Measurements from ENCODE around the gene GSTA3.
"Not testable (repeated sequence)": the region's sequence is repeated elsewhere in the genome, so short reads cannot be mapped to it uniquely, and the experiment has no call there.

Gene GSTA3

DNA sequence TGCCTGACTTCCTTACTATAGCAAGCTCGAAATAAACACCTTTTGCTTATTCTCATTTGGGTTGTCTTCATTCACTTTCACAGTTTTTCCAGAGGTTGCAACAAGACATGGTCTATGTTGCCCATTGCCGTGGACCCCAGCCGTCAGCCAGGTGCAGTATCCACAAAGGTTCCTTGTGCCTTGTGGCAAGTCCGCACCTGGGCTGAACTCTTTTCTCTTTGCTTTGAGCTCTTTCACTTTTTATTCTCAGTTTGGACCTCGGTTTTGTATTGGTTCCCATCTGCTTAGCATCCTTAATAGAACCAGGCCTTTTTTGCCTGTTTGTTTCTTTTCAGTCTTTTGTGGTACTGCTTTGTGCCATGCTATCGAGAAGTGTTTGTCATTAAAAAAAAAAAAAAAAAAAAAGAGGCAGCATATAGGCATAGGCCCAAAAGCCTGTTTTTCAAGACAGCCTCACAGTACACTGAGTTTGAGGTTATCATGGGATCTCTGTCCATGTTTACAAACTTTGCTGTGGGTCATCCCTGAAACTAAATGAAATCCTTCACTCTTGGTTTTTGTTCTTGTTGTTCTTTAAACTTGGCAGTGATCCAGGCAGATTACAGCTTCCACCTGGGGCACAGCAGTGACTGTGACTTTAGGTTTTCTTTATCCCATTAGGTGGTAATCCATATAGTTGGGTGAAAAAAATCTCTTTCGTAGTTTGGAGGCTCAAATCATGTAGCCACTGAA is 33.3 kb downstream of the GSTA3 start:
- H3K9ac ChIP-seq (ENCODE audit: low read length), result no peak overlapping the region
- no peaks in the 10 kb centered on the region for H3K4me1 ChIP-seq (ENCODE audit: insufficient read depth, low read length, severe bottlenecking)
- no peaks in the 10 kb centered on the region for H3K9me3 ChIP-seq (ENCODE audit: low read length)
- H3F3A ChIP-seq (ENCODE audit: insufficient read depth, low read length), result no peaks in the 10 kb centered on the region
- no peak overlapping the region for H3K27ac ChIP-seq (ENCODE audit: low read depth, low read length, poor library complexity, severe bottlenecking)
- H3K27me3 ChIP-seq (ENCODE audit: insufficient read depth, low read length), result no peaks in the 10 kb centered on the region
- no peaks in the 10 kb centered on the region for H3K79me2 ChIP-seq (ENCODE audit: insufficient read depth, low read length)
- H2AFZ ChIP-seq (ENCODE audit: low read length), result no peak overlapping the region
- H4K20me1 ChIP-seq (ENCODE audit: insufficient read depth, low read length), result no peaks in the 10 kb centered on the region
- no peak overlapping the region for H3K4me3 ChIP-seq (ENCODE audit: low read depth, low read length, poor library complexity, severe bottlenecking)
- no peaks in the 10 kb centered on the region for H3K9me2 ChIP-seq (ENCODE audit: low read depth, low read length)
- no peak overlapping the region for H3K4me2 ChIP-seq (ENCODE audit: low read length)
- no peaks in the 10 kb centered on the region for H3K36me3 ChIP-seq (ENCODE audit: insufficient read depth, low read length)
- TF ChIP-seq, protein P1, sequence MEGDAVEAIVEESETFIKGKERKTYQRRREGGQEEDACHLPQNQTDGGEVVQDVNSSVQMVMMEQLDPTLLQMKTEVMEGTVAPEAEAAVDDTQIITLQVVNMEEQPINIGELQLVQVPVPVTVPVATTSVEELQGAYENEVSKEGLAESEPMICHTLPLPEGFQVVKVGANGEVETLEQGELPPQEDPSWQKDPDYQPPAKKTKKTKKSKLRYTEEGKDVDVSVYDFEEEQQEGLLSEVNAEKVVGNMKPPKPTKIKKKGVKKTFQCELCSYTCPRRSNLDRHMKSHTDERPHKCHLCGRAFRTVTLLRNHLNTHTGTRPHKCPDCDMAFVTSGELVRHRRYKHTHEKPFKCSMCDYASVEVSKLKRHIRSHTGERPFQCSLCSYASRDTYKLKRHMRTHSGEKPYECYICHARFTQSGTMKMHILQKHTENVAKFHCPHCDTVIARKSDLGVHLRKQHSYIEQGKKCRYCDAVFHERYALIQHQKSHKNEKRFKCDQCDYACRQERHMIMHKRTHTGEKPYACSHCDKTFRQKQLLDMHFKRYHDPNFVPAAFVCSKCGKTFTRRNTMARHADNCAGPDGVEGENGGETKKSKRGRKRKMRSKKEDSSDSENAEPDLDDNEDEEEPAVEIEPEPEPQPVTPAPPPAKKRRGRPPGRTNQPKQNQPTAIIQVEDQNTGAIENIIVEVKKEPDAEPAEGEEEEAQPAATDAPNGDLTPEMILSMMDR (IDR thresholded peaks at IDR 0.05; ENCODE audit: low read length), result no peak
- TF ChIP-seq EZH2 (IDR thresholded peaks at IDR 0.05; ENCODE audit: borderline replicate concordance, low read length), result no peak

DNA sequence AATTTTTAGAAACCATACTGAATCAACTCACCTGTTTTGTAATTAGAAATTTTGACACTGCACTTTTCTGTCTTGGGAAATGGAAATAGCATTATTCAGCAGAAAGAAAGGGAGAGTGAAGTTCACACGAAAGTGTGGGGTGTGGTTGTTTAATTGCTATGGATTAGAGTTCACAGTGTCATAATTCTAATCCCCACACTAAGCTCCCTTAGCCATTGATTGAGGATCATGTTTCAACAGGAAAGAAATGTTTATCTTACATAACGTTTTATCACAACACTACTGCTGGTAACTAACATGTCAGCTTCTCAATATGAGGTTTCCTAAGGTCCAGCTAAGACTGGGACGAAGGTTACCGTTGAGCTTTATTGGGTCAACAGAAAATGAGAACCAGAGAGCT is 37.5 kb downstream of the GSTA3 start:
- Histone ChIP-seq H3K27me3 (ENCODE audit: insufficient read depth, low read length) (no peaks in the 10 kb centered on the region), H4K20me1 (ENCODE audit: insufficient read depth, low read length) (no peaks in the 10 kb centered on the region), H3K79me2 (ENCODE audit: insufficient read depth, low read length) (no peaks in the 10 kb centered on the region), H2AFZ (ENCODE audit: low read length) (no peak overlapping the region), H3K4me3 (ENCODE audit: low read depth, low read length, poor library complexity, severe bottlenecking) (no peak overlapping the region), H3K4me1 (ENCODE audit: insufficient read depth, low read length, severe bottlenecking) (no peaks in the 10 kb centered on the region), H3F3A (ENCODE audit: insufficient read depth, low read length) (no peaks in the 10 kb centered on the region), H3K9me2 (ENCODE audit: low read depth, low read length) (no peaks in the 10 kb centered on the region), H3K27ac (ENCODE audit: low read depth, low read length, poor library complexity, severe bottlenecking) (no peak overlapping the region), H3K9ac (ENCODE audit: low read length) (no peak overlapping the region), H3K4me2 (ENCODE audit: low read length) (no peak overlapping the region), H3K9me3 (ENCODE audit: low read length) (no peaks in the 10 kb centered on the region), H3K36me3 (ENCODE audit: insufficient read depth, low read length) (no peaks in the 10 kb centered on the region)
- no peak for TF ChIP-seq EZH2 (IDR thresholded peaks at IDR 0.05; ENCODE audit: borderline replicate concordance, low read length)
- TF ChIP-seq, protein P1 (IDR thresholded peaks at IDR 0.05; ENCODE audit: low read length), result no peak

DNA sequence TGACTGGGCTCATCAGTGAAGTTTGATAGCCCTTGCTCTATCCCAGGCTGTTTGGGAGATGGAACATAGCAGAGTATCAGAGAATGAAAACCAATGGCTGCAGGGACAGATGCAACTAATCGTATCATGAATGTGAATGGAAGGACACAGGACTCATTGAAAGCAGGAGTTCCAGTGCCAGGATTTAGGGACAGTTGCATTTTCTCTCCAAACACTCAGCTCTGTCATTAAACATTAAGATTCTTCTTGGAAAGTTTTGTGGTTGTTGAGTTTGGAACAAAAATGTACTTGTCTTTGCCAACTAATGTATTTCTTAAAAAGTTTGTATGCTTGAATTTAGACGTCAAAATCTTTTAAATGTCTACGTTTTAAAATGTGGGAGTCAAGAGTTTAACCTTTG is 37.9 kb downstream of the GSTA3 start:
- TF ChIP-seq, protein P1 (IDR thresholded peaks at IDR 0.05; ENCODE audit: low read length), result no peak
- no peak for TF ChIP-seq EZH2 (IDR thresholded peaks at IDR 0.05; ENCODE audit: borderline replicate concordance, low read length)
- H2AFZ ChIP-seq (ENCODE audit: low read length), result no peak overlapping the region

DNA sequence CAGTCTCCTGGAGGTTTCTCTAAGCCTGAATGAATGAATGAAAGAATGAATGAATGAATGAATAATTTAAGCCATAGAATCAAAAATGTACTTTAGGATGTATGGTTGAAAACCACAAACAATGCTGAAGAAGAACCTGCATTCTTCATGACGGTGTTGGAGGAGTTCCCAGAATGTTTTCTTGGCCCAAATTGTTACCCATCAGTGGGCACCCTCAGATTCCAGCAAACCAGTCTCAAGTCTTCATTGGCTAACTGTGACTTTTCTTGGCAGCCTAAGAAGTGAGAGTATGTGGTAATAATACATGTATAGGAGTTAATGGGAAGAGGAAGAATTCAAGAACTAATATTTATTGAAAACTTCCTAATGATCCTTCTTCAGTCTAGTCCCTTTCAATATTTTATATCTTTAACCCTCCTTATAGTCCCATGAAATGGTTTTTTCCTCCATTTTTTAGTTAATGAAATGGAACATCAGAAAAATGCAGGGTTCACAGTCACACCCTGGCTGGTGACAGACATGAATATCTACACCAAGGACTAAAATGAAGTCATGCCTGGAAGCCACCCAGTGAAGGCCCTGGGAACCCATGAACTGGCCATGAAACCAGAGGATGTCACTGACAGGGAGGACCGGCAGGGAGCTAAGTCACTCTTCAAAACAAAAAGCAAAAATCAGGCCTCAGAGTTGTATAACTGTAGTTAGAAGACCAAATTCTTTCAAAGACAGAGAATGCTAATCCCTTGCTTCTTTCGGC is 39.0 kb downstream of the GSTA3 start:
- H3K4me2 ChIP-seq (ENCODE audit: low read length); H3K36me3 ChIP-seq (ENCODE audit: insufficient read depth, low read length); H3K9ac ChIP-seq (ENCODE audit: low read length); H3K4me1 ChIP-seq (ENCODE audit: insufficient read depth, low read length, severe bottlenecking); H3K27me3 ChIP-seq (ENCODE audit: insufficient read depth, low read length); H3F3A ChIP-seq (ENCODE audit: insufficient read depth, low read length); H4K20me1 ChIP-seq (ENCODE audit: insufficient read depth, low read length); H3K9me3 ChIP-seq (ENCODE audit: low read length); H3K4me3 ChIP-seq (ENCODE audit: low read depth, low read length, poor library complexity, severe bottlenecking); H3K79me2 ChIP-seq (ENCODE audit: insufficient read depth, low read length); H3K27ac ChIP-seq (ENCODE audit: low read depth, low read length, poor library complexity, severe bottlenecking); H2AFZ ChIP-seq (ENCODE audit: low read length); H3K9me2 ChIP-seq (ENCODE audit: low read depth, low read length): not testable (repeated sequence)

More for the DNA sequence above, 37.9 kb downstream of the GSTA3 start:
- H3K27me3 ChIP-seq (ENCODE audit: insufficient read depth, low read length), result no peaks in the 10 kb centered on the region
- no peaks in the 10 kb centered on the region for H4K20me1 ChIP-seq (ENCODE audit: insufficient read depth, low read length)
- no peak overlapping the region for H3K4me2 ChIP-seq (ENCODE audit: low read length)
- H3F3A ChIP-seq (ENCODE audit: insufficient read depth, low read length), result no peaks in the 10 kb centered on the region
- H3K4me3 ChIP-seq (ENCODE audit: low read depth, low read length, poor library complexity, severe bottlenecking), result no peak overlapping the region
- H3K79me2 ChIP-seq (ENCODE audit: insufficient read depth, low read length), result no peaks in the 10 kb centered on the region
- no peak overlapping the region for H3K27ac ChIP-seq (ENCODE audit: low read depth, low read length, poor library complexity, severe bottlenecking)
- no peaks in the 10 kb centered on the region for H3K9me2 ChIP-seq (ENCODE audit: low read depth, low read length)
- H3K9ac ChIP-seq (ENCODE audit: low read length), result no peak overlapping the region
- no peaks in the 10 kb centered on the region for H3K9me3 ChIP-seq (ENCODE audit: low read length)
- H3K4me1 ChIP-seq (ENCODE audit: insufficient read depth, low read length, severe bottlenecking), result no peaks in the 10 kb centered on the region
- H3K36me3 ChIP-seq (ENCODE audit: insufficient read depth, low read length), result no peaks in the 10 kb centered on the region

DNA sequence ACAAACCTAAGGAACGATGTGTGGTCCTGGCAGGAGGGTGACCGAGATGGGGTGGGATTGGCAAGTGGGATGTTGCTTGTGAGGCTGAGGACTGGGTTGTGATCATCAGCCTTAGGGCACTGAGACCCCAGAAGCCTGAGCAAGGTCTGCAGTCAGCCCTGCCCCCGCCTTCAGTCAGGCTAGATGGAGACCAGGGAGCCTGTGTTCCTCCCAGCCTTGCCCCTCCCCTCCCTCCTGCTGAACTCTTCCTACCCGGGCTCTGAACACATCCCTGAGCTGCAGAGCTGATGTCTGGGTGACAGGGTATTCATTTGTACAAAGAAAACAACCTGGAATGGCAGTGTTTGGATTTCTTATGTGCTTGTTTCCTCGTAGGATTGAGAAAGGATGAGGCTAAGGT is 40.6 kb downstream of the GSTA3 start:
- H4K20me1 ChIP-seq (ENCODE audit: insufficient read depth, low read length); H3K9me3 ChIP-seq (ENCODE audit: low read length); H3K4me1 ChIP-seq (ENCODE audit: insufficient read depth, low read length, severe bottlenecking); H3K4me2 ChIP-seq (ENCODE audit: low read length); H2AFZ ChIP-seq (ENCODE audit: low read length); H3K9me2 ChIP-seq (ENCODE audit: low read depth, low read length); H3K27me3 ChIP-seq (ENCODE audit: insufficient read depth, low read length); H3K4me3 ChIP-seq (ENCODE audit: low read depth, low read length, poor library complexity, severe bottlenecking); H3K79me2 ChIP-seq (ENCODE audit: insufficient read depth, low read length); H3F3A ChIP-seq (ENCODE audit: insufficient read depth, low read length); H3K9ac ChIP-seq (ENCODE audit: low read length); H3K27ac ChIP-seq (ENCODE audit: low read depth, low read length, poor library complexity, severe bottlenecking); H3K36me3 ChIP-seq (ENCODE audit: insufficient read depth, low read length): not testable (repeated sequence)

Measured in OCI-LY1 (cell line).